Activated CD8-positive, alpha-beta memory T cell treated with anti-CD3 and anti-CD28 coated beads, Interleukin-2, amount 50 U/mL, for 24 hours (primary cell): ENCODE data around the gene PRDX2.
"Not testable (repeated sequence)": the region's sequence is repeated elsewhere in the genome, so short reads cannot be mapped to it uniquely, and the experiment has no call there.

Experiments used
- DNase-seq: peaks from one replicate; pipeline ENCODE4 v3.0.0-alpha.2; 2020; ENCODE audit errors: extremely low read depth

Gene PRDX2

DNA sequence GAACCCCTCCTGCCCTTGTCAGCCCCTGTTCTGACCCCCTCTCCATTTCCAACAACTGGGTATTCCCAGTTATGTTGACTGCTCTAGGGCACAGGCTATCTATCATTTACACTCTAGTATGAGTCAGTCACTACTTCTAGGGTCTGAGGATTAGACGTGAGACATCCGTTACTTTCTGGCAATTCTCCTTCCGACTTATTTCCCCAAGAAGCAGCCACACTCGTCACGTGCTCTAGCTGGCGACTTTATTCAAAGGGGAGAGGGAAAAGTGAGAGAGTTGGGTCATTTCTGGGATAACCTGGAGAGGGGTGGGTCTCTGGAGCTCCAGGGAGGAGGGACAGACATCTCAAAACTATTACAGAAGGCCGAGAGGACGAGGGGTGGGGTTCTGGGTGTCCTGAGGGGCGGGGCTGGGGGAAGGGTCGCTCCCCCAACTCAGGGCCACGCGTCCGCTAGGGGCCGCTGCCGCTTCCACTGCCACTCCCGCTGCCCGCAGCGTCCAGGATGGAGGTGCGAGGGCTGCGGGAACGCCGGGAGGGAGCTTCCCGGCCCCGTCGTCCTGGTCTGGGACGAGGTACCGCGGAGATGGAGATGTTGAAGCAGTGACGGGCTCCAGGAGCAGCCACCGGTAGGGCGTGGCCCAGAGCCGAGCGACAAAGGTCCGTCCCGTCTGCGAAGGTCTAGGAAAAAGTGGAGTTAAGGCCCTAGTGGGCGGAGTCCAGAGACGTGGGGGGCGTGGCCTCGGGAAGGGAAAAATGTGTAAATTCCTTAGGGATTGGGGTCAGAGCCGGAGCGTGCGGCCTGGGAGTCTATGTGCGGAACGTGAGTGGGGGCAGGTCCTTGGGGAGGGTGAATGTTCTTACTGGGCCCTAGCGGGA, 23.9 kb upstream of the PRDX2 start:
- DNase-seq: no peak

DNA sequence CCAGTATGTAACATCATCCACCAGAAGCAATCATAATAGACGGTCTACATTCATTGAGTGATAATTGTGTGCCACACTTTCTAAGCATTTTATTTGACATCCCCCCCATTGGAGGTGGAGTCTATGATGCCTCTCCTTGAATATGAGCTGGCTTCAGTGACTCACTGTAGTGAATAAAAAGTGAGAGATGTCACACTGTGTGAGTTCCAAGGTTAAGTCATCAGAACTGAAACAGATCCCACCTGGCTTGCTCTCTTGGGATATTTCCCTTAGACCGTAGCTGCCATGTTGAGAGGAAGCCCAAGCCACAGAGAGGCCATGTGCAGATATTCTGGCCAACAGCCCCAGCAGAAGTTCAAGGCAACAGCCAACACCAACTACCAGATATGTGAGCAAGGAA, 20.2 kb upstream of the PRDX2 start:
- DNase-seq: no peak

DNA sequence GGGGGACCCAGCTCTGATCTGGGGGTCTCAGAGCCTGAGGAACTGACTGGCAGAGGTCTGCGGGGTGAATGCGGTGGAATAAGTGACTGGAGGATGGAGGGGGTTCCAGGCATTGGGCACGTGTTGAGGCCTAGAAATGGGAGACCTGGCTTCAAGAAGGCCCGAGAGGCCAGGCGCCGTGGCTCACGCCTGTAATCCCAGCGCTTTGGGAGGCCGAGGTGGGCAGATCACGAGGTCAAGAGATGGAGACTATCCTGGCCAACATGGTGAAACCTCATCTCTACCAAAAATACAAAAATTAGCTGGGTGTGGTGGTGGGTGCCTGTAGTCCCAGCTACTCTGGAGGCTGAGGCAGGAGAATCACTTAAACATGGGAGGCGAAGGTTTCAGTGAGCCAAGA, 16.2 kb upstream of the PRDX2 start:
- not testable (repeated sequence) for DNase-seq

DNA sequence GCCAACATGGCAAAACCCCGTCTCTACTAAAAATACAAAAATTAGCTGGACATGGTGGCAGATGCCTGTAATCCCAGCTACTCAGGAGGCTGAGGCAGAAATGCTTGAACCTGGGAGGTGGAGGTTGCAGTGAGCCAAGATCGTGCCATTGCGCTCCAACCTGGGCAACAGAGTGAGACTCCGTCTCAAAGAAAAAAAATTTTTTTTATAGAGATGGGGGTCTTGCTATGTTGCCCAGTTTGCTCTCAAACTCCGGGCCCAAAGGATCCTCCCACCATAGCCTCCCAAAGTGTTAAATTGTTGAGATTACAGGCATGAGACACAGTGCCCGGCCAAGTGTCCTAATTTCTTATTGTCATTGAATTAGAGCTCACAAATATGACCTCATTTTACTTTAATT, 15.6 kb upstream of the PRDX2 start:
- DNase-seq: not testable (repeated sequence)

DNA sequence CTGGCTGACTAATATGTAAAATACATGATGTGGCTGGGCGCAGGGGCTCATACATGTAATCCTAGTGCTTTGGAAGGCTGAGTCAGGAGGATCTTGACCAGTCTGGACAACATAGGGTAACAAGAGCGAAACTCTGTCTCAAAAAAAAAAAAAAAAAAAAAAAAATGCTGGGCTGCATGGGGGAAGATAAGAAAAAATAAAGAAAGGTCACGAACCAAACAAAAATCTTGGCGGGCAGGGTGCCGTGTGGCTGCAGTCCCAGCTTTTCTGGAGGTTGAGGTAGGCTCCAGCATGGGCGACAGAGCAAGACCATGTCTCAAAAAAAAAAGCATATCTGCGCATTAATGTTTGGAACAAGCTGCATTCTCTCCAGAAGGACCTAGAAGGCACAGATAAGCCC, 13.5 kb upstream of the PRDX2 start:
- DNase-seq: no peak

DNA sequence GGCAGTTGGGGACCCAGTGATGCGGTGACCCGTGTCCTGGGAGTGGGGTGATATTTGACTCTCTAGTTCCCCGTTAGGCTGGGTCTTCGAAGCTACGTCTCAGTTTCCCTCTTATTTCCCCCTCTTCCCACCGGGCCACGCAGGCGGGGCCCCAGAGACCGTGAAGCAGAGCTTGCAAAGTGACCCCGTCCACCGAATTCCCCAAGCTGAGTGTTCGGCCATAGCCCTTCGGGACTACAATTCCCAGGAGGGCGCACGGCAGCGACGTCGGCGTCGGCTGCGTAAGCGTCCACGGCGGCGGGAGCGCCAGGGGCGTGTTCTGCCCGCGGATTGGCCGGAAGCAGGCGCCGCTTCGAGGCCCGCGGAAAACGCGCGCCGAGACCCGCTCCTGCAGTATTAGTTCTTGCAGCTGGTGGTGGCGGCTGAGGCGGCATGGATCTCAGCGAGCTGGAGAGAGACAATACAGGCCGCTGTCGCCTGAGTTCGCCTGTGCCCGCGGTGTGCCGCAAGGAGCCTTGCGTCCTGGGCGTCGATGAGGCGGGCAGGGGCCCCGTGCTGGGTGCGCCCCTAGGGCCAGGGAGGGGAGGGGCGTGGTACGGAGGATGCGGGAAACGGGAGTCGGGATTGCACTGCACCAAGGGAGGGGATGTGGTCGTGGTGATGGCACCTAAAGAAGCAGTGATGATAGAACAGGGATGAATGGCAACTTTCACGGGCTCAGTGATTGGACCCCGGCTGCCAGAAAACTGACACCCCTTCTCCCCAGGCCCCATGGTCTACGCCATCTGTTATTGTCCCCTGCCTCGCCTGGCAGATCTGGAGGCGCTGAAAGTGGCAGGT, 4.9 kb upstream of the PRDX2 start, which contains the start of gene RNASEH2A:
RNASEH2A (plus strand) TSS at position 343 of the 840 bp plus-strand sequence; CDS start at position 433, 90 bp downstream.
- DNase-seq: no peak

DNA sequence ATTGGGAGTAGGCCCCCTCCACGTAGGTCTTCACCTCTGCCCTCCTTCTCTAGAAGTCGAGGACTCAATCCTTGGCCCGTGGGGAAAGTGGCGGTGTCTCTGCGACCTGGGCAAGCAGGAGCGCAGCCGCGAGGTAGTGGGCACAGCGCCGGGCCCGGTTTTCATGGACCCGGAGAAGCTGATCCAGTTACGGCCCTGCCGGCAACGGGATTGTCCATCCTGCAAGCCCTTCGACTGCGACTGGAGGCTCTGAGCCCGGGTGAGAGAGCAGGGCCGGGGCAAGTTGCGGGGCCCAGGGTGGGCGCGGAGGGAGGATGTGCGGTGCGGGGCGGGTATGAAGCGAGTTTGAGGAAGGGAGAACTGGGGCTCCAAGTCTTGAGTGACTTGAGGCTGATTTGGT, 2.5 kb upstream of the PRDX2 start:
- DNase-seq: no peak

DNA sequence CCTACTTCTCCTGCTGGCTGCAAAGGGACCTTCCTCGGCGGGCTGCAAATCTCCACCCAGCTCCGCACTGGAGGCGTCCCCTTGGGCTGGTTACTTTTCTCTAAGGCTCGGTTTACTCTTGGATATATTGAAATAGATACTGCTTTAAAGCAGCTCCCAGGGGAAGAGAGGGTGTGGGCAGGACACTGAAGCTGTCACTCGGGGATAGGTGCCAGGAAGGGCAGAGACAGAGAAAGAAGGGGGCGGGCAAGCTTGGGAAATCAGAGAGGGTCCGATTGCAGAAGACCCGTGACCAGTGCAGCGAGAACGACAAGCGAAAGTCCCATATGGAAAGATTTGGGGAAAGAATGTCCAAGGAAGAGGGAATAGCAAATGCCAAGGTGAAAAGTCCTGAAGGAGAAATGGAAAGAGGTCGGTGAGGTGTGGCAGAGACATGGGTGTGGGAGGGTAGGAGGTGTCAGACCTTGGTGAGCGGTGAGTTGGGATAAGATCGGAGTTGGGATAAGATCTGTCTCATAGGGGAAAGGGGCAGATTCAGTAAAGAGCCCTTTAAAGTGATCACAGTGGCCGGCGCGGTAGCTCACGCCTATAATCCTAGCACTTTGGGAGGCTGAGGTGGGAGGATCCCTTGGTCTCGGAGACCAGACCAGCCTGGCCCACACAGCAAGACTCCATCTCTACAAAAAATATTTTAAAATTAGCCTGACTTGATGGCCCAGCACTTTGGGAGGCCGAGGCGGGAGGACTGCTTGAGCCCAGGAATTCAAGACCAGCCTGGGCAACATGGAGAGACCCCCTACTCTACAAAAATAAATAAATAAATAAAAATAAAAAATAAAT, 887 bp upstream of the PRDX2 start:
- no peak for DNase-seq

DNA sequence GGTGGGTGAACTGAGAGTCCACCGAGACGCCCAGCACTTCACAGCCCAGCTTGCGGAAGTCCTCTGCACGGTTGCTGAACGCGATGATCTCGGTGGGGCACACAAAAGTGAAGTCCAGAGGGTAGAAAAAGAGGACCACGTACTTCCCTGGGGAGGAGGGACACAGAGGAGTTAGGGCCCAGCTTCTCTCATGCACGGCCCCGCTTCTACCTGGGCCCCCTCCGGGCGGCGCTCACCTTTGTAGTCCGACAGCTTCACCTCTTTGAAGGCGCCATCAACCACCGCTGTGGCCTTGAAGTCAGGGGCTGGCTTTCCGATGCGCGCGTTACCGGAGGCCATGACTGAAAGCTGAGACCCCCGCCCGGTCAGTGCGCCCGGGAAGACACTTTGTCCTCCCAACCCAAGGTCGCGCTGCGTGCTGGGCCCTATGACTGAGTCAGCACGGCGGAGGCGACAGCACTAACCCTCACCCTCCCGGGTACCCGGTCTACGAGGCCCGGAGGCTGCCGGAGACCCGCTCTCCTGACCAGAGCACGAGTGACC, 606 bp downstream of the PRDX2 start:
- no peak for DNase-seq

DNA sequence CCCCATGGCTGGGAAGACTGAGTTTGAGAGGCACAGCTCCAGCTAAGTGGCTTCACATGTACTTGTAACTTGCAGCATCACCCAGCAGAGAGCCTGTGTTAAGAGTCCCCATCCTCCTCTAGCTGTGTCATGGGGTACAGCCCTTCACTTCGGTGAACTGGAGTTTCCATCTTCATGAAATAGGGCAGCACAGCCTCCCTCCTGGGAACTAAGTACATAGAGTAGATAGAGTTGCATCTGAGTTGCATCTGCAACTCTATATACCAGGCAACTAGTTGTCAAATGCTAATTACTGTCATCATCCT, 1.2 kb downstream of the PRDX2 start:
- DNase-seq: no peak

DNA sequence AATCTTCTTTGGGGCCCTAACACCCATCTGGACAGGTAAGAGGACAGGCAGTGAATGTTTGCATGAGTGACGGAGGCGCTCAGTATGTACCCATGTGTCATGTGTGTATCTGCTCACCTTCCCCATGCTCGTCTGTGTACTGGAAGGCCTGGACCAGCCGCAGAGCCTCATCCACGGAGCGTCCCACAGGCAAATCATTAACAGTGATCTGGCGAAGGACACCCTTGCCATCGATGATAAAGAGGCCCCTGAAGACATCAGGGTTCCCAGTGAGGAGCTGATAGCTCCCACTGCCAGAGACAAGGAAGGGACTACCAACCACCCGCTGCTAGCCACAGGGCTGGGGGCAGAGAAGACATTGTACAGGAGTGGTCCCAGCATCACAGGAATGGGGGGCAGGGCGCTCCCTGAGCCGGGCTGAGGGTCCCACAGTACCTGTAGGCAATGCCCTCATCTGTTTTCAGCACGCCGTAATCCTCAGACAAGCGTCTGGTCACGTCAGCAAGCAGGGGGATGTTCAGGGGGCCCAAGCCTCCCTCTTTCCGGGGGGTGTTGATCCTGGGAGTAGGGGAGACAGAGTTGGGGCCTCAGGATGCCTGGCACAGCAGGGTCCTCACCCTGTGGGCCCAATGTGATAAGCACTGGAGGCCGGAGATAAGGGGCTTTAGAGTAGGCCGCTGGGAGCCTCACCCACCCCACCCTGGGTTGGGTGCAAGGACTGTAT, 1.7 kb downstream of the PRDX2 start:
- no peak for DNase-seq

DNA sequence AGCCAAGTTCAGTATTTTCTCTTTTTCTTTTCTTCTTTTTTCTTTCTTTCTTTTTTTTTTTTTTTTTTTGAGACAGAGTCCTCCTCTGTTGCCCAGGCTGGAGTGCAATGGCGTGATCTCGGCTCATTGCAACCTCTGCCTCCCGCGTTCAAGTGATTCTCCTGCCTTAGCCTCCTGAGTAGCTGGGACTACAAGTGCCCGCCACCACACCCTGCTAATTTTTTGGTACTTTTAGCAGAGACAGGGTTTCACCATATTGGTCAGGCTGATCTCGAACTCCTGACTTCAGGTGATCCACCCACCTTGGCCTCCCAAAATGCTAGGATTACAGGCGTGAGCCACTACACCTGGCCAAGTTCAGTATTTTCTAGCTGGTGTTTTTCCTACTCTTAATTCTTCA, 4.0 kb downstream of the PRDX2 start:
- DNase-seq: not testable (repeated sequence)

DNA sequence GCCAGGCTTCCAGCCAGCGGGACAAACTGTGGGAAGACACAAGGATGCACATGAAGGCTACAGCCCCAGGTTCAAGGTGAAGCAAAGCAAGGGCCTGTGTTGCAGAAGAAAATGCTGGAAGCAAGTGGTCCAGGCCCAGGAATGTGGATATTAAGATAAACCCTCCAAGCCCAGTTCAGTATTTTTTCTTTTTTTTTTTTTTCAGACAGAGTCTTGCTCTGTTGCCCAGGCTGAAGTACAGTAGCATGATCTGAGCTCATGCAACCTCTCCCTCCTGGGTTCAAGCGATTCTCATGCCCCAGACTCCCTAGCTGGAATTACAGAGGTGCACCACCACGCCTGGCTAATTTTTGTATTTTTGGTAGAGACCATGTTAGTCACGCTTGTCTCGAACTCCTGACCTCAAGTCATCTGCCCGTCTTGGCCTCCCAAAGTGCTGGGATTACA, 4.4 kb downstream of the PRDX2 start:
- DNase-seq: no peak

DNA sequence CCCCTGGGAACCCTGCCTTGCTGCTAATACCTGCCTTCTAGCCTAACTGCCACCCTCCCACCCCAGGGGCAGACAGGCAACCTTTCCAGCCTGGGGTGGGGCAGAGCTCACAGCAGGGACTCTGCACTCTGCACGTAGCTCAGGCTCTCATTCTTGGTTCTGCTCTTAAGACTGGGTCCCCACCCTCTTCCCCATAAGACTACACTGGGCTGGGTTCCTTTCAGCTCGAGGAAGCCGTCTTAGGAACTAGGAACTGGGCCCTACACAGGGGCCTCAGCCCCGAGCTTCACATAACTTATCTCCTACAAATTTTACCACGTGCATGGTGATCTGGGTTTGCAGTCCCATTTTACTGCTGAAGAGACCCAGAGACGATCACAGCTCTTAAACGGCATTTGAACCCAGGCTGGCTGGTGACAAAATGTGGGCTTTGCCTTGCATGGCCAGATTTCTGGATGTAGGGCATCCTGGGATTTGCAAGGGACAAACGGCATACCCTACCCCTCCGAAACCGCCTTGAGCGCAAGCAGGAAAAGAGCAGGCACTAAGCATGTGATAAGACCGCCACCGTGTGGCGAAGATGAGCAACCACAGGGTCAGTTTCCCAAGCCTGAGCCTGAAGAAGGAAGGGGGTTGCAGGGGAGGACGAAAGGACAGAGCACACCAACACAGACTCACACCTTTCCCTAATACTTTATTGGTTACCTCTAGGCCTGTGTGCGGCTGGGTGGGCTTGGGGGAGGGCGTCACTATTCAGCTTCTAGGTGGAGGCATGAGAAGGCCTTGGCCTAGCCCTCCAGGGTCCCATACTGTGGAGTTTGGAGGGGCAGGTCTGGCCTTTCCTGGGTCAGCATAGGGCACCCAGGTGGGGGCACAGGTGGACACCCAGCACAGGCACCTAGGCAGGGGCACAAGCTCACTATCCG, 5.2 kb downstream of the PRDX2 start:
- no peak for DNase-seq

DNA sequence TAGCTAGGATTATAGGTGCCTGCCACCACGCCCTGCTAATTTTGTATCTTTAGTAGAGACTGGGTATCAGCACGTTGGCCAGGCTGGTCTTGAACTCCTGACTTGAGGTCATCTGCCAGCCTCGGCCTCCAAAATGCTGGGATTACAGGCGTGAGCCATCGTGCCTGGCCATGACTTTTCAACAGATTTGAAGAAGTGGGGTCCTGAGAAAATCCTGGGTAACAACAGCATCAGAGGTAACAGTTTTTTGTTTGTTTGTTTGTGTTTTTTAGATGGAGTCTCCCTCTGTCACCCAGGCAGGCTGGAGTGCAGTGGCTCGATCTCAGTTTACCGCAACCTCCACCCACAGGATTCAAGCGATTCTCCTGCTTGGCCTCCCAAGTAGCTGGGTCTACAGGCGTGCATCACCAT, 6.6 kb downstream of the PRDX2 start:
- no peak for DNase-seq

DNA sequence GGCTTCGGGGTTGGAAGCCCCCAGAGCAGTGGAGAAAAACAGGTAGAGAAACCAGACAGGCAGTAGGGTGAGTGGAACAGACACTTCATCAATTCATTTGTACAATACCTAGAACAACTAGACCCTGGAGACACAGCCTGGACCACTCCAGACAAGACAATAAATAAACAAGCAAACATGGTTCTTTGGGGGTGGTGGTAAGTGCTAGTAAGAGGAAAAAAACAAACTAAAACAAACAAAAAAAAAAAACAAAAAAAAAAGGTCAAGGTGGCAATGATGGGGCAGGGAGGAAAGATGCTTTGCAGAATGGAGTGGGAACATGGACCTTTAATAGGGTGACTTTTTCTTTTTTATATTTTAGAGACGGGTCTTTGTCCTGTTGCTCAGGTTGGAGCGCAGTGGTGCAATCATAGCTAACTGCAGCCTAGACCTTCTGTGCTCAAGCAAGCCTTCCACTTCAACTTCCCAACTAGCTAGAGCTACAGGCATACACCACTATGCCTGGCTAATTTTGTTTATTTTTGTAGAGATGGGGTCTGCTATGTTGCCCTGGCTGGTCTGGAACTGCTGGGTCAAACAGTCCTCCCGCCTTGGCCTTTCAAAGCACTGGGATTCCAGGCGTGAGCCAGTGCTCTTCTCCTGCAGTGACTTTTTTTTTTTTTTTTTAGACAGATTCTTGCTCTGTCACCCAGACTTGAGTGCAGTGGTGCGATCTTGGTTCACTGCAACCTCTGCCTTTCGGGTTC, 7.2 kb downstream of the PRDX2 start:
- DNase-seq: no peak

DNA sequence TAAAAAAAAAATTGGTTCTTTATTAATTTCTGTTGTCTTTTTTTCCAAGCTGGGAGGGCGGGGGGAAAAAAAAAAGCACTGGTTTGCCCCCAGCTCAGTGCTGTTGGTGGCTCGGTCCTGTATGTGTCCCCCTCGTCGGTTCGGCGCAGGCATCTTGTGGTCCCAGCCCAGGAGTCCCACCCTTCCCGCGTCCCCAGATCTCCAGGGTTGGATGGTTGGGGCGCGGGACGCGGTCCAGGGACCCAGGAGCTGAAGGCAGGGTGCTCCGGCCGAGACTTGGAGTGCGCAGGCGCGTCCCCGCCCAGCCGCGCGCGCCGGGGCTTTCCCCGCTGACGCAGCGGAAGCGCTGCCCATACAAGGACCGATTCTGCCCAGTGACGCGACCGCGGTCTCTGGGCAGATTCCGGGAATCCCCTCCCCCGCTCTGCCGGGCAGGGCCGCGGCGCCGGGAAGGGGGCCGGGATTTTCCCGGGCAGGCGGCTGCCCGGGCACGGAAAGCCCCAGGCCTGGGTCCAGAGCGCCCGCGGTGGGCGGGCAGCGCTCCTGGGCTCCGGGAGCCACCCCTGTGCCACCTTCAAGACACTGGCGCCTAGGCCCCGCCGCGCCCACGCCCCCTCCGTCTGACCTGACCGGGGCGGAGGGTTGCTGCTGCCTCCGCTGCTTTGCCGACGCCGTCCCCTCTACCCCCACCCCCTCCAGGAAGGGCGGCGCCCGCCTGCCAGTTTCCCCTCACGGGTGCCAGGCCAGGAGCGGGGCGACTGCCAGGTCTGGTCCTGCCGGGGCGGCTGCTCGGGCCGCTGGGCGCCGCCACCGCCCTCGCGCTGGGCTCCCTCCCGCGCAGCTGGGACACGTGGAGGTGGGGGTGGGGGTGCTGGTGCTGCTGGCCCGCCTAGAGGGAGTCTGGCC, 8.1 kb downstream of the PRDX2 start:
- no peak for DNase-seq

DNA sequence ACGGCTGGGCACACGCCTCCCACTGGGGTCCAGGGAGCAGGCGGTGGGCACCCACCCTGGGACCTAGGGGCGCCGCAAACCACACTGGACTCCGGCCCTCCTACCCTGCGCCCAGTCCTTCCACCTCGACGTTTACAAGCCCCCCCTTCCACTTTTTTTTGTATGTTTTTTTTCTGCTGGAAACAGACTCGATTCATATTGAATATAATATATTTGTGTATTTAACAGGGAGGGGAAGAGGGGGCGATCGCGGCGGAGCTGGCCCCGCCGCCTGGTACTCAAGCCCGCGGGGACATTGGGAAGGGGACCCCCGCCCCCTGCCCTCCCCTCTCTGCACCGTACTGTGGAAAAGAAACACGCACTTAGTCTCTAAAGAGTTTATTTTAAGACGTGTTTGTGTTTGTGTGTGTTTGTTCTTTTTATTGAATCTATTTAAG, 8.7 kb downstream of the PRDX2 start:
- no peak for DNase-seq
